ENCODE data around the gene SRGAP1.

Gene SRGAP1

DNA sequence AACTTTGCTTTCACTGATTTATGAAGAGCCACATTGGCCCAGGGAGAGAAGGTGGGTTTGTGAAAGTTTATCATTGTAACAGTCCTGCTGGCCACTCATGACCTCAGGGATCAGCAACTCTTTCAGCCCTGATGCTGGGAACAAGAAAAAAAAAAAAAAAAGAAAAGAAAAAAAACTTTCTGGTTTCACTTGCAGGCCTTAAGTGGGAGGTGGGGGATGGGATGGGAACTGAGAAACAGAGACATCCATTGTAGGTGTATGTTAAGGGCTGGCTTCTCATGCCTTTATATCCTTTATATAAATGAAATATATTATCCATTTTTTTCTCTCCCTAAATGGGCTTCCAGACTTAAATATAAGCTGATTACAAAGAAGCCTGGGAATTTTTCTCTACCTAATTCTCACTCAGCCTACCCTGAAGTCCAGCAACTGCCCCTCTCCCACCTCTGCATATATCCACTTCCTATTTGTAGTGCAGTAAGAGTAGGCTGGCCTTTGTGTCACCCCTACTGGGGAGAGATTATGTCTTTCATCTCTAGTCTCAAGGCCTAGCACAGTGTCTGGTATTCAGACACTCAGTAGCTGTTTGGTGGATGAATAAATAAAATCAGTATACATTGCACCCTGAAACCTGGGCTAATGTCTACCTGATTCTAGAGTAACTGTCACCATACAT, 190.5 kb downstream of the SRGAP1 start:
- Histone ChIP-seq H3K27me3 (ENCODE audit: low read depth, low read length) (no peaks in the 10 kb centered on the region), H3K36me3 (ENCODE audit: control insufficient read depth in 1 of 2, insufficient read depth in 2 of 2, low read length in 2 of 2) (no peaks in the 10 kb centered on the region), H3K9me3 (ENCODE audit: control insufficient read depth in 1 of 2, low read length in 2 of 2) (no peaks in the 10 kb centered on the region), H3K4me3 (ENCODE audit: low read depth in 1 of 2, low read length in 2 of 2) (no peak overlapping the region), H3K27ac (ENCODE audit: low read length) (no peak overlapping the region), H3K4me1 (ENCODE audit: control insufficient read depth in 1 of 2, insufficient read depth in 2 of 2, low read length in 2 of 2) (no peaks in the 10 kb centered on the region)

DNA sequence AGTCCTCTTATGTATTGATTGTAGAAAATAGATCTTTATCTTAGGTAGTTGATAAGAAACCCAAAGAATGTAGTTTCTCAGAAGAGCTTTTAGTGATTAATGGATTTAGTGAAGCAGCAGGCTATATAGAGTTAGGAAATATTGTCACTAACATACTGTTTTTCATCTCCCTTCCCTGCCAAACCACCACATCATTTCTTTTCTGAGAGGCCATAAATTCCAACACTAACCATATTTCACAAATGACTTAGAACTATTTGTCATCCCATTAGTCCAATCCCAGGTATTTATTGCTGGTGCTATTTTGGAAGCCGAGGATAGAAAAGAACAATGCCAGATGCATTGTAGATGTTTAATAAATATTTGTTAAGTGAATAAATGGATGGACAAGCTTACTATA, 191.9 kb downstream of the SRGAP1 start:
- Histone ChIP-seq H3K36me3 (ENCODE audit: control insufficient read depth in 1 of 2, insufficient read depth in 2 of 2, low read length in 2 of 2) (no peaks in the 10 kb centered on the region), H3K27ac (ENCODE audit: low read length) (no peak overlapping the region), H3K9me3 (ENCODE audit: control insufficient read depth in 1 of 2, low read length in 2 of 2) (no peaks in the 10 kb centered on the region), H3K4me1 (ENCODE audit: control insufficient read depth in 1 of 2, insufficient read depth in 2 of 2, low read length in 2 of 2) (no peaks in the 10 kb centered on the region), H3K27me3 (ENCODE audit: low read depth, low read length) (no peaks in the 10 kb centered on the region), H3K4me3 (ENCODE audit: low read depth in 1 of 2, low read length in 2 of 2) (no peak overlapping the region)

DNA sequence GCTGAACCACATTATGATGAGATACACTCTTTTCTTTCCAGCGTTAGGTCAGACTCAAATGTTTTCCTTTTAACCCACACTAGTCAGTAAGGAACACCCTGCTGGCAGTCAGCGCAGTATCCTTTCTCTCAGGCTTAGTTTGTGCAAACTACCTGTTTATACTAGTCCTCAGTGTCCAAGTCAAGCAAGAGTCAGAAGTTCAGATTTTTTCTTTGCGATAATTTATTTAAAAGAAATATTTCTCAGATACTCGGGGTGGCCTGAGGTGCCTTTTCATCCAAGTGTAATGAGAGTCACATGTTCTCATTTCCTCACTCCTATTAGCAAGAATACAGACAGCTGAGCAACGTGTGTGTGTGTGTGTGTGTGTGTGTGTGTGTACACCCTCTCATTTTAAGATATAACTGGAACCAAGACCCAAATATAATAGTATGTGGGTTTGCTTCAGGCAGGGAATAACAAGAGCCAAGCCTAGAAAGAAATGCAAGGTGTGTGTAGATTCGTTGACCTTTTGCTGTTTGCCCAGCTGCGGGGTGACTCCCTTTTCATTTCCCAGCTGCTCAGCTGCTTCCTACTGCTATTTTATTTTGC, 194.9 kb downstream of the SRGAP1 start:
- Histone ChIP-seq H3K36me3 (ENCODE audit: control insufficient read depth in 1 of 2, insufficient read depth in 2 of 2, low read length in 2 of 2) (no peaks in the 10 kb centered on the region), H3K27me3 (ENCODE audit: low read depth, low read length) (no peaks in the 10 kb centered on the region), H3K9me3 (ENCODE audit: control insufficient read depth in 1 of 2, low read length in 2 of 2) (no peaks in the 10 kb centered on the region), H3K4me3 (ENCODE audit: low read depth in 1 of 2, low read length in 2 of 2) (no peak overlapping the region), H3K4me1 (ENCODE audit: control insufficient read depth in 1 of 2, insufficient read depth in 2 of 2, low read length in 2 of 2) (no peaks in the 10 kb centered on the region), H3K27ac (ENCODE audit: low read length) (peak overlapping the region; percentile 52)

DNA sequence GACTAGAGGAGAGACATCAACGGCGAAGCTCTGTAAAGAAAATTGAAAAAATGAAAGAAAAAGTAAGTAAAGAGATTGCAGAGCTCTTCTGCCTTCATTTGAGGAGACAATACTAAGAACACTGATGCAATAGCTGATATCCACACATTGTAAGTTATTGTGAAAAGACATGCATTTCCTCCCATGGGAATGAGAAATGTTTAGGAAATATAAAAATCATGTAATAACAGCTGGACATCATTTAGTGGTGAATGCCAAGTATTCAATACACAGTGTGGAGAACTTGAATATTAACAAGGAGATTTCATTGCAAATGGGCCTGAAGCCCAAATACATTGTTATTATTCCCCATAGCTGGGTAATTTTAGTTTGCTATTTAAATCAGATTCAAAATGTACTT, 198.4 kb downstream of the SRGAP1 start:
- Histone ChIP-seq H3K4me1 (ENCODE audit: control insufficient read depth in 1 of 2, insufficient read depth in 2 of 2, low read length in 2 of 2) (no peaks in the 10 kb centered on the region), H3K36me3 (ENCODE audit: control insufficient read depth in 1 of 2, insufficient read depth in 2 of 2, low read length in 2 of 2) (no peaks in the 10 kb centered on the region), H3K27ac (ENCODE audit: low read length) (no peak overlapping the region), H3K4me3 (ENCODE audit: low read depth in 1 of 2, low read length in 2 of 2) (peak overlapping the region in 1 of 2 donors; percentile 28), H3K9me3 (ENCODE audit: control insufficient read depth in 1 of 2, low read length in 2 of 2) (no peaks in the 10 kb centered on the region), H3K27me3 (ENCODE audit: low read depth, low read length) (no peaks in the 10 kb centered on the region)

DNA sequence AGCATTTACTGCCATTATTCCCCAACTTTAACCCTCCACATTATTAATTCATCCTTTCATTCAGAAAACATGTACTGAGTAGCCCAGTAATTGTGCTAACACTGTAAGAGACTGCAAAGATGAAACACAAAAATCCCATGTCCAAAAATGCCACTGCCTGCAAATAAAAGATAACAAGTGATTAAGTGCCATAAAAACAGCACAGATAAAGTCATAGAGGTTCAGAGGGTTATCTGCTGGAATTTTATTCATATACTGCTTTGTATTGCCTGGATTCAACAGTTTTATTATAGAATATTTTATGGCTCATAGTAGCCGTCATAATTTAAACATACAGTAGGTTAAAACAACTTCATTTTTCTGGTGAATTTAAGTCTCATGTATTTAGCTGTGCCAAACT, 199.7 kb downstream of the SRGAP1 start:
- H3K4me3 ChIP-seq (ENCODE audit: low read depth in 1 of 2, low read length in 2 of 2), result no peak overlapping the region
- no peak overlapping the region for H3K27ac ChIP-seq (ENCODE audit: low read length)

DNA sequence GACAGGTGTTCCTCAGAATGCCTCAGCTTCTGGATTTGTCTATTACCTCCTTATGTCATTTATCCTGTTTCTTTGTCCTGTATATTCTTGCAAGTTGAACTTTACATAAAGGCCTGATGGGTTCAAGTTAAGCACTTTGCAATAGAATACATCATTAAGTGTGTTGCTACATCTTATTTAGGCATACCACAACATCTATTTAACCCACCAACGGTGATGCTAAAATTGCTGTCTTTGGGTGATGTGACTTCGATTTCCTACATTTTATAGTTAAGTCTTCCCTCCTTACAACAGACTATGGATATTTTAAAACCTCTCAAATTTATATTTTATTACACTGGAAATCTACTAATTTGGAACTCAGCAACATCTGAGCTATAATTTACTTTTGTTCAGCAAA, 206.6 kb downstream of the SRGAP1 start:
- H3K27me3 ChIP-seq (ENCODE audit: low read depth, low read length), result no peaks in the 10 kb centered on the region
- no peak overlapping the region for H3K4me3 ChIP-seq (ENCODE audit: low read depth in 1 of 2, low read length in 2 of 2)
- H3K4me1 ChIP-seq (ENCODE audit: control insufficient read depth in 1 of 2, insufficient read depth in 2 of 2, low read length in 2 of 2), result no peaks in the 10 kb centered on the region
- H3K27ac ChIP-seq (ENCODE audit: low read length), result no peak overlapping the region
- peaks cover 0 to 5% of the 10 kb centered on the region in 2 donors for H3K36me3 ChIP-seq (ENCODE audit: control insufficient read depth in 1 of 2, insufficient read depth in 2 of 2, low read length in 2 of 2)
- H3K9me3 ChIP-seq (ENCODE audit: control insufficient read depth in 1 of 2, low read length in 2 of 2), result peaks cover 0 to 4% of the 10 kb centered on the region in 2 donors

More for the DNA sequence above, 199.7 kb downstream of the SRGAP1 start:
- Histone ChIP-seq H3K9me3 (ENCODE audit: control insufficient read depth in 1 of 2, low read length in 2 of 2) (no peaks in the 10 kb centered on the region), H3K27me3 (ENCODE audit: low read depth, low read length) (no peaks in the 10 kb centered on the region), H3K4me1 (ENCODE audit: control insufficient read depth in 1 of 2, insufficient read depth in 2 of 2, low read length in 2 of 2) (no peaks in the 10 kb centered on the region), H3K36me3 (ENCODE audit: control insufficient read depth in 1 of 2, insufficient read depth in 2 of 2, low read length in 2 of 2) (peaks cover 0 to 2% of the 10 kb centered on the region in 2 donors)

DNA sequence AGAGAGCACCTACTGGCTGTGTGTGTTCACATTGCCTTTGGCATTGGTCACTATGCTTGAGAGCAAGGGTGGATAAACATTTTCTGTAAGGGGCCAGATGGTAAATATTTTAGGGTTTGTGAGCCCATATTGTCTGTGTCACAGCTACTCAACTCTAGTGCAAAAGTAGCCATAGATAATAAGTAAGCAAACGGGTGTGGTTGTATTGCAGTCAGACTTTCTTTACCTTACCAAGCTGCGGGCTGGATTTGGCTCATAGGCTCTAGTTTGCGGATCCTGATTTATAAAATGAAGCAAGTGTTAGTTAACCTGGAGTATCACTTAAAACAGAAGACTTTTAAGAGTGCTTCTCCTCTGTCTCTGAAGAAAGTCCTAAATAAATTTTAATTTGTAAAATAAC, 208.6 kb downstream of the SRGAP1 start:
- Histone ChIP-seq H3K27me3 (ENCODE audit: low read depth, low read length) (no peaks in the 10 kb centered on the region), H3K36me3 (ENCODE audit: control insufficient read depth in 1 of 2, insufficient read depth in 2 of 2, low read length in 2 of 2) (peaks cover 0 to 5% of the 10 kb centered on the region in 2 donors), H3K9me3 (ENCODE audit: control insufficient read depth in 1 of 2, low read length in 2 of 2) (peaks cover 0 to 4% of the 10 kb centered on the region in 2 donors), H3K27ac (ENCODE audit: low read length) (no peak overlapping the region), H3K4me1 (ENCODE audit: control insufficient read depth in 1 of 2, insufficient read depth in 2 of 2, low read length in 2 of 2) (no peaks in the 10 kb centered on the region), H3K4me3 (ENCODE audit: low read depth in 1 of 2, low read length in 2 of 2) (no peak overlapping the region)

DNA sequence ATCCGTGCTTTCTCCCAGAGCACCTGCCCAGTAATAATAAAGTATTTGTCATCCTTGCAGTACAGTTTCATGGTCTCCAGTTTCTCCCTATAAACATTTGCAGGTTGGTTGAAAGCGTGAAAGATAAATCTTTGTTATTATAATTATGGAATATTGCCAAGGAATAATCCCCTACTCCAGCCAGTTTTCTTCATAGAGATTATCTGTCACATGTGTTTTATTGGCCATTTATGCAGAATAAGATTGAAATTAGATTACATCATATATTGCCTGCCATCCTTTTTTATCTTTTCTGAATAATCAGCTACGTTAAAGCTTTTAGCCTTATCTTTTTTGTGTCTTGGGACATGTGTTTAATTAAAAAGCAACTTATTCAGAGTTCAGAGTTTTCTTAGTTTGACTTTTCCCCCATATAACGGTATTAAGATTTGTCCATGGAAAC, 209.6 kb downstream of the SRGAP1 start:
- peaks cover 0 to 5% of the 10 kb centered on the region in 2 donors for H3K36me3 ChIP-seq (ENCODE audit: control insufficient read depth in 1 of 2, insufficient read depth in 2 of 2, low read length in 2 of 2)
- no peak overlapping the region for H3K27ac ChIP-seq (ENCODE audit: low read length)
- H3K9me3 ChIP-seq (ENCODE audit: control insufficient read depth in 1 of 2, low read length in 2 of 2), result peaks cover 0 to 4% of the 10 kb centered on the region in 2 donors
- H3K27me3 ChIP-seq (ENCODE audit: low read depth, low read length), result no peaks in the 10 kb centered on the region
- H3K4me3 ChIP-seq (ENCODE audit: low read depth in 1 of 2, low read length in 2 of 2), result no peak overlapping the region
- no peaks in the 10 kb centered on the region for H3K4me1 ChIP-seq (ENCODE audit: control insufficient read depth in 1 of 2, insufficient read depth in 2 of 2, low read length in 2 of 2)

DNA sequence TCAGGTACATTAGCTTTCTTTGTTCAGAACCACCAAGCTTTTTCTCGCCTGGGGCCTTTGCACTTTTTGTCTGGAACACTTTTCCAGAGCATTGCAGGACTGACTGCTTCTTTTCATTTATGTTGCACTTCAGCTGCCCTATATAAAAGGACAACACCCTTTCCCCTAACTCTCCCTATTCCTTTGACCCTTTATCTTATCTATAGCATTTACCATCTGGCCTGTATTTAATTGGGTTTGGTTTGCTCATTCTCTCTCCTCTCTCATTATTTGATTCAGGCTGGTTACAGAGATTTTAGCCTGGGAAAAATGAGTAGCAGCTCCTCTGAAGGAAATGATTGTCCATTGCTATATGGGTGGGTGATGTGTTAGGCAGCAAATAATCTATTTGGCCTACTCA, 212.2 kb downstream of the SRGAP1 start:
- Histone ChIP-seq H3K9me3 (ENCODE audit: control insufficient read depth in 1 of 2, low read length in 2 of 2) (no peaks in the 10 kb centered on the region), H3K4me3 (ENCODE audit: low read depth in 1 of 2, low read length in 2 of 2) (no peak overlapping the region), H3K27ac (ENCODE audit: low read length) (no peak overlapping the region), H3K27me3 (ENCODE audit: low read depth, low read length) (no peaks in the 10 kb centered on the region), H3K4me1 (ENCODE audit: control insufficient read depth in 1 of 2, insufficient read depth in 2 of 2, low read length in 2 of 2) (no peaks in the 10 kb centered on the region), H3K36me3 (ENCODE audit: control insufficient read depth in 1 of 2, insufficient read depth in 2 of 2, low read length in 2 of 2) (no peaks in the 10 kb centered on the region)

DNA sequence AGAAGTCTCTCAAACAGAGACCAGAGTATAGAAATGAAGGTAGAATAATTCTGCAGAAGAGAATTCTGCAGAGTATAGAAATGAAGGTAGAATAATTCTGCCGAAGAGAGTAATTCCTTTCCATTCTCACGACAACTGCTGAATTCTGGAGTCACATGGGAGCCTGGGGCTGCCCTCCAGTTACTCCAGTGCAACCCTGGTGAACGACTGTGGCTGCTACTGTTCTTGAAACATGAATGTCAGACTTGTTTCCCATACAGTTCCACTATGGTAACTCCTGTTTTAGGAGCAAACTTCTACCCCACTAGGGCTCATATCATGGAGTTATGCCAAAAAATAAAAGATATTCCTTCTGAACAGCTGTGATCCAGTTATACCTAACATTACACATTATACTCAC, 213.2 kb downstream of the SRGAP1 start:
- Histone ChIP-seq H3K9me3 (ENCODE audit: control insufficient read depth in 1 of 2, low read length in 2 of 2) (no peaks in the 10 kb centered on the region), H3K4me1 (ENCODE audit: control insufficient read depth in 1 of 2, insufficient read depth in 2 of 2, low read length in 2 of 2) (no peaks in the 10 kb centered on the region), H3K27ac (ENCODE audit: low read length) (no peak overlapping the region), H3K36me3 (ENCODE audit: control insufficient read depth in 1 of 2, insufficient read depth in 2 of 2, low read length in 2 of 2) (no peaks in the 10 kb centered on the region), H3K4me3 (ENCODE audit: low read depth in 1 of 2, low read length in 2 of 2) (no peak overlapping the region), H3K27me3 (ENCODE audit: low read depth, low read length) (no peaks in the 10 kb centered on the region)

DNA sequence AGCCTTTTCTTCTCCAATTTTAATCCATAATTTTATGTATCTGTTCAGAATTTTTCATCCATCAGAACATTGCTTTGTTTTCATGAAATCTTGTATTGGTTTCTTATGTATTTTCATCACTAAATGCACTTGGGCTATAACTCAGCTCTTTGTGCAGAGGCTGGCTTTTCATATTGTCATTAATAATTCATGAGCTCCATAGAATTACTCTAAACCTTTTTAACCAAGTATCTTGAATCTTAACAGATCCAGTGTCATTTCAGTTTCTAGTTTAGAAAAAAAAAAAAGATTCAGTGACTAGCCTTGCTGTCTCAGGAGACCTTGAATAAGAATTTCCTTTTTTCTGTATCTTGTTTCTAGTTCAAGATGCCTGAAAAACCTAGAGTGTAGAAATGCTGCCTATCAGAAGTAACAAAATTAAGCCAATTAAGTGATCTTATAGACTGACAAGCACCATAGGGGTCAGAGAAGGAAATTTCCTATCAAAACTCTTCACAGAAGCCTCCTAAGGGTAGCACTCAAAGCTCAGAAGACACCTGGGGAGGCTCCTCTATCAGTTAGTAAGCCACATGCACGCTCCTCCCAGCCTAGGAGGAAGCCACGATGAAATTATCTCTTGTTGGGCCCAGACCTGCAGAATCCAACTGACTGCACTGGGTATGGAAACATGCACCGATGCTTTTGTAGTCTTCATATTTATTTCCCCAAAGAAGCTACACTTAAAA, 214.2 kb downstream of the SRGAP1 start:
- H3K27me3 ChIP-seq (ENCODE audit: low read depth, low read length), result no peaks in the 10 kb centered on the region
- no peaks in the 10 kb centered on the region for H3K36me3 ChIP-seq (ENCODE audit: control insufficient read depth in 1 of 2, insufficient read depth in 2 of 2, low read length in 2 of 2)
- H3K27ac ChIP-seq (ENCODE audit: low read length), result no peak overlapping the region
- H3K9me3 ChIP-seq (ENCODE audit: control insufficient read depth in 1 of 2, low read length in 2 of 2), result no peaks in the 10 kb centered on the region
- no peak overlapping the region for H3K4me3 ChIP-seq (ENCODE audit: low read depth in 1 of 2, low read length in 2 of 2)
- H3K4me1 ChIP-seq (ENCODE audit: control insufficient read depth in 1 of 2, insufficient read depth in 2 of 2, low read length in 2 of 2), result no peaks in the 10 kb centered on the region
